NCI-H2171 treated with DMSO at 0.1 percent for 48 hours (cell line): Measurements from ENCODE around the gene DHPS.

Source experiments
- DNase-seq: peaks from one replicate; lab custom pipeline; 2025; lab: John Stamatoyannopoulos, UW

The DHPS gene

DNA sequence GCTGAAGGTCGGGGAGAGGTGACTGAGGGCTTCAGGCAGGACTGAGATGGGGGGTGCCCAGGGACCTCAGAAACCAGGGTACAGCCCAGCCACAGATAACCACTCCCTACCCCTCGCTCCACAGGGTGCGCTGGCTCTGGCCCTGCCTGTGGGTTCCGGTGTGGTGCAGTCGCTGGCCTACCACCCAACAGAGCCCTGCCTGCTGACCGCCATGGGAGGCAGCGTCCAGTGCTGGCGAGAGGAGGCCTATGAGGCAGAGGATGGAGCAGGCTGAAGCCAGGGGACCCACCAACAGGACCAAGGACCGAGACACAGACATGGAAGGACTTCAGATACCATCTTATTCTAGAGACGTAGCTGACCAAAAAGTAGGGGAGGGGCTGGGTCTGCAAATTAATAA is 6.3 kb downstream of the DHPS start:
- no peak for DNase-seq

DNA sequence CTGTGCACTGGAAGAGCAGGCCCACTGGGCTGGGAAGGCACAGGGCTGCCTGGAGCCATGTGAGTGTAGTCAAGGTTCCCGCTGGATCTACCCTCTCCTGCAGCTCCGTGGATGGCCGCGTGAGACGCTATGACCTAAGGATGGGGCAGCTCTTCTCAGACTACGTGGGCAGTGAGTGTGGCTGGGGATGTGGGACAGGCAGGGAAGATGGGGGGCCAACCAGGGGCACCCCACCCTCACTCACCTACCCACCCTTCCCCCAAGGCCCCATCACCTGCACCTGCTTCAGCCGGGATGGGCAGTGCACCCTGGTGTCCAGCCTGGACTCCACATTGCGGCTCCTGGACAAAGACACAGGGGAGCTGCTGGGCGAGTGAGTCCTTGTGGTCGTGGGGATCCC is 8.9 kb downstream of the DHPS start:
- DNase-seq, result no peak

DNA sequence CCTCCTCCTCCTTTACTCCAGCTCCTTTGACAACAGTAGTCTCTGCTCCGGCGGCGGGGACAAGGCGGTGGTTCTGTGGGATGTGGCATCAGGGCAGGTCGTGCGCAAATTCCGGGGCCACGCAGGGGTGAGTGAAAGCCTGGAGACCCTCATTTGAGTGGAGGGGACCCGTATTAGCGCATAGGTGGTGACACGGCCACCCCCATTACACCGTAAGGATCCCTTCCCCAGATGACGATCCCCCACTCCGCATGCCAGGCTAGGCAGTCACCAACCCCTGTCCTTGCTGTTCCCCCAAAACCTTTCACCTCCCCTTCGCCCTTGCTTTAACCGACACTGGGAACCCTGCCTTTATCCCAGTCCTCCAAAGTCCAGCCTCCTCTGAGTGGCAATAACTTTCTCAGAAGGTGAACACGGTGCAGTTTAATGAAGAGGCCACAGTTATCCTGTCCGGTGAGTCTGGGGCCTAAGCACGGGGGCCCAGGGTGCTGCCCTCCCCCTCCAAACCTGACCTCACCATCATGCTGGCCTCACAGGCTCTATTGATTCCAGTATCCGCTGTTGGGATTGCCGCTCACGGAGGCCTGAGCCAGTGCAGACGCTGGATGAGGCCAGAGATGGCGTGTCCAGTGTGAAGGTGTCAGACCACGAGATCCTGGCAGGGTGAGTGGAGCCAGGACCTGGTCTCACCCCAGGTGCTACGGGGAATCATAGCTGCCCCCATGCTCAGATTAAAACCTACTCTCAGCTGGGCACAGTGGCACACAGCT is 11.3 kb downstream of the DHPS start:
- no peak for DNase-seq

DNA sequence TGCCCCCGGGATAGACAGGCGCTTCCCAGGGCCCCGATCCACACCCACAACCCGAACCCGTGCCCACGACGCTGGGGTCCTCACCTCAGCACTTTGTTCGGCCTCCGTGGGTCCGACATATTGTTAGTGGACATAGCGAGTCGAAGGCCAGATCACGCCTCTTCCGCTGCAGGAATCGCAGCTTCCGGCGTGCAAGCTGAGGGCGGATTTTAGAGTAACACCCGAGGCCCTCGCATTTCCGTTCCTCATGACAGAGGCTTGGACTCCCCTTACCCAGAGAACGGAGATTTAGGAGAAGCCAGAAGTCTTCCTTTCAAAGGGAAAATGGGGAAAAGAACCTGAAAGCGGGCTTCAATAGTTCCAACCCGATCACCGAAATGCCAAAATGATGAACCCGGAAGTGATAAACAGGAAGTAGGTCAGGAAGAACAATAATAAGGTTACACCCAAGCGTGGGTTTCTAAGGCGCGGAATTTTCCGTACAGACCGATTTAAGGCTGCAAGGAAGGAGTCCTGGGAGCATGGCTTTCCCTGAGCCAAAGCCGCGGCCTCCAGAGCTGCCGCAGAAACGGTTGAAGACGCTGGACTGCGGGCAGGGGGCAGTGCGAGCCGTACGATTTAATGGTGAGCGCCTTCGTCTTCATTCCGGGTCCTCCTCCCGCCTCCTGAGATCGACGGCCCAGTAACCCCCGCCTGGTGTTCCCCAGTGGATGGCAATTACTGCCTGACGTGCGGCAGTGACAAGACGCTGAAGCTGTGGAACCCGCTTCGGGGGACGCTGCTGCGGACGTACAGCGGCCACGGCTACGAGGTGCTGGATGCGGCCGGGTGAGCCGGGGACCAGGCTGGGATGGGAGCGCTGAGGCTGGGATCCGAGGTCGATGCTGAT is 12.2 kb downstream of the DHPS start:
- DNase-seq, result peak; percentile 89

DNA sequence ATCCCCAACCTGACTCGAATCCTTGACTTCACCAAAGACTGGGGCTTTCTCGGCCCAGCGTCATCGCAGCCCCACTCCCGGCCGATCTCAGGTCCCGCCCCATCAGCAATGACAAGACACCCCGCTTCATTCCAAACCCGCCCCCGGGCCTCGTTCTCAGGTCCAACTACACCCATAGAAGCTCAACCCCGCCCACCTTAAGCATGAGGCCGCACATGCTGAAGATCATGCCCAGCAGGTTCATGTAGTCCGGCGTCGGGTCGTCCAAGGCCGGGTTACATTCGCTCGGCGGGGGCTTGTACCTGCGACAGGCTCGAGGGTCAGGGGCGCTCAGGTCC is 12.8 kb downstream of the DHPS start:
- peak; percentile 41 for DNase-seq

DNA sequence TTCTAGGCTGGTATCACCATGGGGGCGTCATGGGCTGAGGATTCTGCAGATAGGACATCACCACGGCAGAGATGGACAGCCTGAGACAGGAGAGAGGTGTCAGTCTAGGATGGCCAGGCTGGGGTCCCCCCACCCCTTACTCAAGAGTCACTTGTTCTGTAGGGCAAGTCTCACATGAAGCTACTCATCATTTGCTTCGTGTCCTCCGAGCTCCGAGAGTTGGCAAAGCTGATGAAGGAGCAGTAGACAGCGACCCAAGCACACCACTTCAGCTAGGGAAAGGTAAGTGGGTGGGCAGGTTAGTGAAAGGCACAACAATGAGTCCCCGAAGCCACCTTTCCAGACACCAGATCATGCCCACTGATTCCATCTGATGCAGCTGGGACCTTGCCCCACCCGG is 13.3 kb downstream of the DHPS start:
- DNase-seq, result no peak

DNA sequence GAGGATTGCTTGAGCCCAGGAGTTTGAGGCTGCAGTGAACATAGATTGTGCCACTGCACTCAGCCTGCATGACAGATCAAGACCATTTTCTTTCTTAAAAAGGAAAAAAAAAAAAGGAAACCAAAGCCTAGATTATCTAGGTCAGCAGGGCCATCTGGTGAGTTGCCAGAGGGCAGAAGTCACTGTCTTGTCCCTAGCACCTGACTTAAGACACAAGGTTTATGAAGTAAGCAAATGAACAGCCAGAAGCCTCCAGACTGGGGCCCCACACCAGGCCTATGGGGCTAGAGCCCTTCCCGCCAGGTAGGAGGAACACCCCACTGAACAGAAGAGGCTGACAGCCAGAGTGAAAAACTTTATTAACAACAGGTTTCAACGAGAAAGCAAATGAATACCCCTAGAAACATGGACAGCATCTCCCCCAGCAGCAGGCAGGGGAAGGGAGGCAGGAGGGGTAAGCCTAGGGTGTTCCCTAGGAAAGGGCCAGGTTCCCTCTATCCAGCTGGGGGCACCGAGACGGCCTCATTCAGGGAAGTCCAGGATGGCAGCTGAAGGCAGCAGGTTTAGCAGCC is 13.9 kb downstream of the DHPS start:
- no peak for DNase-seq

DNA sequence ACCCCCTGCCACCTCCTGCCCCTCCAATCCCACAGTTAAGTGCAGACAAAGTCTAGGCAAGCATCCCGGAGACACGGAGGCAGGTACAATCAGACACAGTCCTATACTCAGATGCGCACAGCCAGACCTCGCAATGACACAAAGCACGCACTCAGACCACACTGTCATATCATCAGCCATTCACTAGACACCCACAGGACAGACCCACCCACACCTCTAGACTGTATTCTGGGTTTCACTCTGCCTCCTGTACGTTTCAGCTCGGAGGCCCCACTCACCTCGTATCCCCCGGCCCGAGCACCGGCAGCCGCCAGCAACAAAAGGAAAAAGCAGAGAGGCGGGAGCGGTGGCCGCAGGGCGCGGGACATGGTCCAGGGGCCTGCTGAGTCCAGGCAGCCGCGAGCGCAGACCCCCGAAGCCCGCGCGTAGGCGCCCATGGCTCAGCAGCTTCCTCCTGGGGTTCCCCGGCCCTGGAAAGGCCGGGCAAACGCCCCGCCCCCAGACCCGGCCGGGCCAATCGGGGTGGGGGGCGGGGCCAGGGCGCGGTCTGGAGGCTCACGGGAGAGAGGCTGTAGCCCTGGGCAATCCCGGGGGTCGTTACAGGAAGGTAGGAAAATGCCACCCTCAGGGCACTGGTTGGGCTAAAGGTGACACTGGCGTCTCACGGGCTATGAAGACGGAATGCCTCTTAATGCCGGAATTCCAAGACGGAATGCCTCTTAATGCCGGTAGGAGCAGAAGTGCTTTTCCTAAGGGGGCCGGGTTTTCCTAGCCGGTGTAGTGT is 15.2 kb downstream of the DHPS start, which contains the start of the genes MAN2B1 and WDR83:
TSS of gene MAN2B1 (minus strand) at position 478 of the 784 bp plus-strand sequence. CDS start at position 437, 41 bp downstream.
TSS of gene WDR83 (plus strand) at position 543 of the 784 bp plus-strand sequence. CDS start 2,984 bp downstream, outside the sequence.
- peak; percentile 71 for DNase-seq

DNA sequence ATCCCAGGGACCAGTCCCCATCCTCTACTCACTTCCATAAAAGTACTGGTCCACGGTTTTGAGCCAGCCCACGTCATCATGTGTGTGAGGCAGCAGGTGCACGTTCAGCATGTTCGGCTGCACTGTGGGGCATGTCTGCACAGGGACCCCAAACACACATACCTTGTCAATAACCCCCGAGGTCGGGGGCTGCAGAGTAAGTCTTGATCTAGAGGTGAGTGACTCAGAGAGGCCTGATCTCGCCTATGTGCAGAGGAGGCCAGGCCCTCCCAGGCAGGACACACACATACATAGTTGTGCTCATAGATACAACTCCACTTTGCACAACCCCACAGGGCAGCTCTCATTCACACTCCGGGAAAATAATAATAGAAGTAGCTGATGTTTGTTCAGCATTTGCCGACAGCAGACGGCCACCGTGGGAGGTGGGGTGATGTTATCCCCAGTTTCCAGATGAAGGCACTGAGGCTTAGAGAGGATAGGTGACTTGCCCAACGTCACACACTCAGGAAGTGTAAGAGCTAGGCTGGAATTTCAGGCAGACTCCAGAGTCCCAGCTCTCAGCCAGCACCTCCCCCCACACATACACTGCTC is 15.9 kb downstream of the DHPS start:
- no peak for DNase-seq

DNA sequence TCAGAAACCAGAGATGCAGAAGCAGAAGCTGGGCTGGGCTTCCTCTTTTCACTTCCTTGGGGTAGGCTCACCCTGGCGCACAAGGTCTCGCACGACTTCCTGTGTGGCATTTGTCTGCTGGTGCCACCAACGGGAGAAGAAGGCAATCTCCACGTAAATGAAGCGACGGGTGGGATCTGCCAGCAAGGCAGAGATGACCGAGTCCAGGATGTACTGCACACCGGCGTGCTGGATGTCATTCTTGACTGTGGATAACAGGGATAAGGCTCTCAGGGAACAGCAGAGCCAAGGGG is 16.5 kb downstream of the DHPS start:
- no peak for DNase-seq

DNA sequence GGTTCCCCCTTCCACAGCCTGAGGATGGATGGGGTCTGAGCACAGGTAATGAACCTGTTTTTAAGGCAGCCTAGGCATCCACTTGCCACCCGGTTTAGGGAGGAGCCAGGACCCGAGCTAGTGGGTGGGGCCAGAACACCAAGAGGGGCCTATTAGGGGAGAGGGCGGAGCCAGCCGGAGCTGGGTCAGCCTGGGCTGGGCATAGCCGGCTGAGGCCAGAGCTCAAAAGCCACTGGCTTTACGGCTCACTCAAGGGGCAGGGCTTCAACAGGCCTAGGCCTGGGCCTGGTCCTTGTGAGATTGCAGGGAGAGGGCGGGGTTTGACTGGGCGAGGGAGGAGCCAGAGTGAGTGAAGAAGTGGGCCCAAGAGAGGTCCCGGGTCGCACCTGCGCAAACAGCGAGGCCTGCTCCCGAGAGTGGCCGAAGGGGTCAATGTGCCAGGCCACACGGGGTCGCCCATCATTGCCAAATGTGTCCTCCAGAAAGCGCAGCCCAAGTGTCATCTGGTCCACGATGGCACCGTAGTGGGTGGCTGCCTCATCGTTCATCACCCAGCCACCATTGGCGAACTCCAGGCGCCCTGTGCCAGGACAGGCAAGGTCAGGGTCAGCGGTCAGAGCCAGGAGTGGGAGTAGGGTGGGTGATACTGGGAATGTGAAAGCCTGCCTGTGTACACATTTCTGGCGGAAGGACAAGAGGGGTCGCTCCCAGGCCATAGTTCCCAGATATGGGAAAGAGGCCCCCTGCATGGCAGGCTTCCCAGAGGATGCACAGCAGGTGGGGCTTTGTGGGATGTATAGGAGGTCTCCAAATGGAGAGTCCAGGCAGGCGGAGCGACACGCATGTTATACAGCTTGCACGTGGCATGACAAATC is 17.0 kb downstream of the DHPS start:
- no peak for DNase-seq

DNA sequence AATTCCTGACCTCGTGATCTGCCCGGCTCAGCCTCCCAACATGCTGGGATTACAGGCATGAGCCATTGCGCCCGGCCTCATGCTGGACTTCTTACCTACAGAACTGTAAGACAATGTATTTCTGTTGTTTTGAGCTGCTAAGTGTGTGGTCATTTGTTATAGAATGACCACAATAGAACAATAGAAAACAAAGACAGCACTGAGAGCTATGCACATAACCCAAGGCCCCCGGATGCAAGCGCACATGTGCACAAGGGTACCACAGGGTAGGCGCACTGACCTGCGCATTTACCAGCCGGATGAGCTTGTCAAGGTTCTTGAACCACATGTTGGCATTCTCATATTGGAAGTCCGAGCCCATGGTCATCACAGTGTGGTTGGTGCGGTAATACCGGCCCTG is 20.7 kb downstream of the DHPS start:
- DNase-seq, result no peak

DNA sequence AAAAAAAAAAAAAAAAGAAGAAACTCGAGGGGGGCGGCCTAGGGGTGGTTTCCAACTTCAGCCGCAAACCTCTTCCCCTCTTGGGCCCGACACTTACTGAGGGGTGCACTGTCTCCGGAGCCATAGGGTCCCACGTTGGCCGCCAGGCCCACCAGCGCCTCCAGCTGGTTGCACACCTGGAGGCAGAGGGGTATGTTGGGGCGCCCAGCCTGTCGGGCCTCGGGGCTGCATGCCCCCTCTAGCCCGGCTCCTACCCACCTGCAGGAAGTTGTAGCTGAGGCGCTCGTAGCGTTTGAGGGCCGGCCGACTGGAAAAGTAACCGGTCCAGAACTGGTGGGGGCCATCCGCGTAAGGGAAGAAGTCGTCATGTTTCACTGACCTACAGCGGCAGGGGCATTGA is 23.7 kb downstream of the DHPS start:
- no peak for DNase-seq

DNA sequence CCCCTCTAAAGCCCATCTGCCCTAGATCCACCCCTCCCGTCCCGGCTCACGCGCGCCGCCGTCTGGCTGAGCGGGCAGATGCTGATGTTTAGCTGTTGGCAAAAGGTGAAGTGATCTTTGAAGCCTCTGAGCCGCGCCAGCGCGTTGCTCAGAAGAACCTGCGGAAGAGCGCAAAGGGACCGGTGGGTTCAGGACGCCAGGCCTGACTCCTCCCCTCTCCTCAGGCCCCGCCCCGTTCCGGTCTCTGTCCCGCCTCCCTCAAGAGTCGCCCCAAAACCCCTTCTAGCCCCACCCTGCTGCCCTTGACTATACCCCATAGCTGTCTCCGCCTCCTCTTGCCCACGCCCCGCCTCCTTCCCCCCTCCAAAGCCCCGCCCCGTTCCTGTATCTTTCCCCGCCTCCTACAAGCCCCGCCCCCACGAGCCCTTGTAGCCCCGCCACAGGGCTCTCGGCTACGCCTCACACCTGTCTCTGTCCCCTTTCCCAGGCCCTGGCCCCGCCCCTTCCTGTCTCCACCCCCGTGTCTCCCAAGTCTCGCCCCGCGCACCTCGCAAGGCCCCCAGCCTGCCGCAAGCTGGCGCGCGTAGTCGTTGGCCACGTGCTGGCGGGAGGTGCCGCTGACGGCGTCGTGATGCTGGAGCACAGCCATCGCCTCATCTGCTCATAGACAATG is 24.6 kb downstream of the DHPS start:
- no peak for DNase-seq

DNA sequence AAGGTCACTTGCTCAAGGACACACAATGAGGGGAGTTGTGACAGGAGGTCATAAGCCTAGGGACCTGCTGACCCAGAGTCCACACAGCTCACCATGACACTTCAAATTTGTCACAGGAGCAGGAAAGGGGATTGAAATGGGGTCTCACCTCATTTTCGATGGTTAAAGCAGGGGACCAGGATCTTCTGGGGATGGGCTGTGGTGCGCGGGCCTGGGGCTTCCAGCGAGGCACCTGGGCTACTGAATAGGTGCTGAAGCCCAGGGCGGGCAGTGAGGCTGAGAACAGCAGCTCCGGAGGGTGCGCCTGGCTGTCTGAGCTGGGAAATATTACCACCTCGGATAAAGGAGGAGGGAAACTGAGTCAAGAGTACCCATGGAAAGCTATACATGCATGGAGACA is 26.1 kb downstream of the DHPS start:
- no peak for DNase-seq

DNA sequence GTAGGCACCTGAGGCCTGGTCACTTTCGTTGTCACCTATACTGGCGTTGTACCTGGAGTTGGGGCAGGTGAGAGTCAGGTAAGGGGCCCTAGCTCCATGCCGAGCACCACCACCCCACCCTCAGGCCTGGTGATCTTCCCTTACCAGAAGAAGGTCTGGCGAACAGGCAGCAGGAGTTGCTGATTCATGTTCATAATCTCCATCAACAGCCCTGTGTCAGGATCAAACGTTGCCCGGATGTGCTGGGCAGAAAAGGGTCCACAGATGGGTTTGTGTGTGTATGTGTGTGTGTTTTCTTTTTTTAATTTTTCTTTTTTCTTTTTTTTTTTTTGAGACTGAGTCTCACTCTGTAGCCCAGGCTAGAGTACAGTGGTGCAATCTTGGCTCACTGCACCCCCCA is 29.5 kb downstream of the DHPS start:
- DNase-seq, result no peak

DNA sequence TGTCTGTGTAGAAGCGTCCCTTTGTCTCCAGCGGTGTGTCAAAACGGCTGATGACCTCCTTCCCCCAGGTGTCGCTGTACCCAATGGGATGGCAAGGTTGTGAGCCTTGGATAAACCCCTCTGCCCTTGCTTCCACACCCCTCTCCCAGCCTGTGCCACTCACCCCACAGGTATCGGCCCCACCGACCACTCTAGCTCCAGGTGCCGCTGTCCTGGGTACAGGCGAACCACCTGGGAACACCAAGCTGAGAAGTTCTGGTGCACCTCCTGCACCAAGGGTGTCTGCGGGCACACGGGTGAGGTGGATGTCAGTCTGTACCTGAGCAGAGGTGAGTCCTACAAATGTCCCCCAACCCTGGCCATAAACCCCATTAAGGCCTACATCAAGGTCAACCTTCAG is 31.7 kb downstream of the DHPS start:
- DNase-seq, result no peak

DNA sequence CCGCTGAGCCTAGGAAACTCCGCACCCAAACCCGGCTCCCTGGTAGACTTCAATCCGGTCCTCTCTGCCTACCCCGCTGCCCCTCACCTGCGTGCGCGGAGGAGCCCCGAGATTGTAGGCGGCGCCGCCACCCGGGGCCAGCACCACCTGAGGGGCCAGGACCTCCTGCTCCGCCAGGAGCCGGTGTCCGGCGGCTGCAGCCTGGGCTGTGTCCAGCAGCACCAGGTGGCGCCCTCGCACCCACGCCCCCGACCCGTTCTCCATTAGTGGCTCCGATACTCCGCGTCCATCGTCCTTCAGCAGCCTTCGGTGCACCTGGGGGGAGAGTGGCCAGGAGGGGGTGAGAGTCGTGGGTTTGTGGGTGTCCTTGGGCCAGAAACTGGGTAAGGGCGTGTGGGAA is 33.6 kb downstream of the DHPS start:
- no peak for DNase-seq

DNA sequence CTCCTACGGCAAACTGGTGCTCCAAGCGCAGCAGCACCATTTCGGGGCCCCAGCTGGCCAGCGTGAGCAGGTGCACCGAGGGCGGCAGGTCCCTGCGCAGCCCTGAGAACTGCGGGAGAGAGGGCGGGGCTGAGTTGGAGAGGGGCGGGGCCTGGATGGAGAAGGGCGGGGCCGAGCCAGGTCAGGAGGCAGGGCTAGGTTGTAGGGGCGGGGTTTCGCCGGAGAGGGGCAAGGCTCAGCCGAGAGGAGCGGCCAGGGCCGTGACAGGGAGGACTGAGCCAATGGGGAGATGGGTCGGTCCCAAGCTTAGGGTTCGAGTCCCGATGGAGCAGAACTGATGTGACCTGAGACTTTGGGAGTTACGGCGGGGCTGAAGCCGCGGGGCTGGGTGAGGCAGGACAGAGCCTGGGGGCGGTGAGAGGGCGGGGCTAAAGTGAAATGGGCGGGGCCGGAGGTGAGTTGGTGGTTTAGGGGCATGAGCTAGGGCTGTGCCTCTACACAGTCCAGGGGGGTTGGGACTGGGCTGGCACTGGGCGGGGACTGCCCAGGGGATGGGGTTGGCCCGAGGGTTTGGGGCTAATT is 34.1 kb downstream of the DHPS start:
- DNase-seq, result no peak

DNA sequence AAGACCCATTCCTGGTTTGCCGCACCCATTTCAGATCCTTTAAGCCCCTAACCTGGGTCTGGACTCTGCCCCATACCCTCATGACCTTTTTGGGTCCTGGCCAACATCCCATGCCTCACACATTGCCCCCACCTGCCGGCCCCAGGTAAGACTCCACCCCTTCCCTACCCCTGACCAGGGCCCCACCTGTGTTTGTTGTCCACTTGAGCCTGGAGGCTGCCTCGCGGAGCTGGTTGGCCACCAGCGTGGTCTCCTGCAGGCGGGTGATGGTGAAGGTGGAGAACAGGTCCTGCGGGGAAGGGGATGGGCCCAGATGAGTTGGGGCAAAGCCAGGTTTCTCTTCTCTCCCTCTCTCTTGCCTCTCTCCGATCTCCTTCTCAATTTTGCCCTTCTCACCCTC is 34.6 kb downstream of the DHPS start:
- no peak for DNase-seq
